ENCODE results near the gene FTSJ1. TPM values are rescaled to one million over a fixed set of nuclear protein-coding genes. Genes with fewer than 3 reads are reported as not detected.
"Not testable (repeated sequence)": the region's sequence is repeated elsewhere in the genome, so short reads cannot be mapped to it uniquely, and the experiment has no call there.

FTSJ1 gene, protein sequence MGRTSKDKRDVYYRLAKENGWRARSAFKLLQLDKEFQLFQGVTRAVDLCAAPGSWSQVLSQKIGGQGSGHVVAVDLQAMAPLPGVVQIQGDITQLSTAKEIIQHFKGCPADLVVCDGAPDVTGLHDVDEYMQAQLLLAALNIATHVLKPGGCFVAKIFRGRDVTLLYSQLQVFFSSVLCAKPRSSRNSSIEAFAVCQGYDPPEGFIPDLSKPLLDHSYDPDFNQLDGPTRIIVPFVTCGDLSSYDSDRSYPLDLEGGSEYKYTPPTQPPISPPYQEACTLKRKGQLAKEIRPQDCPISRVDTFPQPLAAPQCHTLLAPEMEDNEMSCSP
- 32.6 TPM for total RNA-seq (2013)
- polyA plus RNA-seq (10 to 100 TPM; 36.6 to 44.3 (median 40.4) TPM), polyA minus RNA-seq (36.0 and 55.6 TPM in 2 replicates), total RNA-seq (31.9 to 78.1 (median 45.6) reads per million in 11 experiments)

DNA sequence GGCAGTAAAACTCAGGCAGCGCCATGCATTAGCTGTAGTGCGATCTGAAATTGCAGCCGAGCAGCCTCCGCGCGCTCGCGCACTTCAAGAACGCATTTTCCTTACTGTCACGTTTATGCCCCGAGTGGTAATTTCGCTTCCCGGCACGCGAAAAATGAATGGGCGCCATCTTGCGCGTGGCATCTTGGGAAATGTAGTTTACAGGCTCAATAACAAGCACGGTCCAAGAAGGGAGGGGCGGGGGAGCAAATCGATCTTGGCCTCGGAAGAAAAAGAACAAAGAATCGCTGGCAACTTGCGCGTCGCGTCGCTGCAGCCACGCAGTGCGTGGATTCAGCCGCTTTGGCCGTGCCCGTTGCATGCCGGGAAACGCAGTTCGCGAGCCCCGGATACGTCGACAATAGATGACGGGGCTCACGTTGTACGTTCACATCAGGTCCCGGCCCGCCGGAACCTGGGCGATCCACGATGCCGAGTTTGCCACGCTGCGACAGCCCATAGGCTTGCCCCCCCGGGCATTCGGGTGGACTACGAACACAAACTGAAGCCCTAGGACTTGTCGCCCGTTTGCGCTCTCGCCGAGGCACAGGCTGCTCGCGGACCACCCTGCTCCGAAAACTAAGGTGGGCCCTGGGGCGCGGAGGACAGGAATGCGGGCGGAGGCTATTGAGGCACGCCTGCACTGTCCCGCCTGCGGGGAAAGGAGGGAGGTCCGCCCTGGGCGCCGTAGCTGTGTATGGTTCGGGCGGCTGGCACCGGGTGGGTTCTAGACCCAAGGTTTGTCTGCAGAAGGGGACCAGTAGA, at the start of gene FTSJ1:
Gene FTSJ1 (plus strand): TSS at position 426 of the 804 bp plus-strand sequence. CDS start 1,849 bp downstream, outside the sequence.
- peak within 1 kb of the TSS; percentile 57 to 79 (median 78) for H3K4me3 ChIP-seq (replicated peaks in 1 of 3; ENCODE audit: low read depth in 2 of 3, low read length in 3 of 3)
- H3K9ac ChIP-seq (ENCODE audit: insufficient read depth, low read length, poor library complexity, severe bottlenecking) = peak within 1 kb of the TSS; percentile 87
- H3K4me2 ChIP-seq (replicated peaks; ENCODE audit: extremely low read depth, low read length, poor library complexity, severe bottlenecking) = peak within 1 kb of the TSS; percentile 83
- H3K27ac ChIP-seq (ENCODE audit: low read depth in 1 of 2, low read length in 2 of 2) = peak within 1 kb of the TSS; percentile 76 to 87
- no peaks in the 10 kb centered on the region for H4K20me1 ChIP-seq (ENCODE audit: insufficient read depth, low read length)
- peaks cover 8 to 24% of the 10 kb centered on the region in 2 donors for H3K4me1 ChIP-seq (ENCODE audit: control insufficient read depth in 1 of 2, insufficient read depth in 2 of 2, low read length in 2 of 2)
- Mint-ChIP-seq H3K4me3 (peak within 1 kb of the TSS; percentile 87 to 90), H3K9me3 (peaks cover 0 to 11% (median 1%) of the 10 kb centered on the region in 7 donors), H3K4me1 (peaks cover 19% of the 10 kb centered on the region), H3K36me3 (peaks cover 20 to 21% of the 10 kb centered on the region in 2 donors), H3K27ac (peak within 1 kb of the TSS; percentile 85 to 96 (median 90)), H3K27me3 (ENCODE audit: low read depth in 3 of 3) (peaks cover 0 to 8% (median 2%) of the 10 kb centered on the region in 3 donors)
- peaks cover 22% of the 10 kb centered on the region for H3K79me2 ChIP-seq (ENCODE audit: insufficient read depth, low read length)
- DNase-seq = peak; percentile 87 to 91 (median 91)
- H3K9me3 ChIP-seq (replicated peaks in 1 of 2; ENCODE audit: control insufficient read depth in 1 of 2, insufficient read depth in 1 of 2, low read length in 2 of 2) = no peaks in the 10 kb centered on the region
- H2AFZ ChIP-seq (ENCODE audit: insufficient read depth, low read depth, low read length, poor library complexity, severe bottlenecking) = peak within 1 kb of the TSS; percentile 78
- peaks cover 4 to 16% of the 10 kb centered on the region in 2 donors for H3K36me3 ChIP-seq (replicated peaks in 1 of 2; ENCODE audit: control insufficient read depth in 1 of 2, insufficient read depth in 2 of 2, low read length in 2 of 2)
- H3K27me3 ChIP-seq (ENCODE audit: control insufficient read depth in 2 of 2, insufficient read depth in 2 of 2, low read length in 2 of 2) = no peaks in the 10 kb centered on the region
- intact Hi-C loops (cut with micrococcal nuclease) = loop anchor here (2.0 to 10.0 kb wide), 3 partner anchors 33 to 99 kb away; partner anchors contain the start of genes PORCN (in 1 of the 2), RBM3 (in 1 of the 2) and TBC1D25 (in 1 of the 2)
- 0% methylated on average over 71 of the region's 75 CpGs for WGBS (ENCODE audit: insufficient coverage)
- TF ChIP-seq, protein P1, sequence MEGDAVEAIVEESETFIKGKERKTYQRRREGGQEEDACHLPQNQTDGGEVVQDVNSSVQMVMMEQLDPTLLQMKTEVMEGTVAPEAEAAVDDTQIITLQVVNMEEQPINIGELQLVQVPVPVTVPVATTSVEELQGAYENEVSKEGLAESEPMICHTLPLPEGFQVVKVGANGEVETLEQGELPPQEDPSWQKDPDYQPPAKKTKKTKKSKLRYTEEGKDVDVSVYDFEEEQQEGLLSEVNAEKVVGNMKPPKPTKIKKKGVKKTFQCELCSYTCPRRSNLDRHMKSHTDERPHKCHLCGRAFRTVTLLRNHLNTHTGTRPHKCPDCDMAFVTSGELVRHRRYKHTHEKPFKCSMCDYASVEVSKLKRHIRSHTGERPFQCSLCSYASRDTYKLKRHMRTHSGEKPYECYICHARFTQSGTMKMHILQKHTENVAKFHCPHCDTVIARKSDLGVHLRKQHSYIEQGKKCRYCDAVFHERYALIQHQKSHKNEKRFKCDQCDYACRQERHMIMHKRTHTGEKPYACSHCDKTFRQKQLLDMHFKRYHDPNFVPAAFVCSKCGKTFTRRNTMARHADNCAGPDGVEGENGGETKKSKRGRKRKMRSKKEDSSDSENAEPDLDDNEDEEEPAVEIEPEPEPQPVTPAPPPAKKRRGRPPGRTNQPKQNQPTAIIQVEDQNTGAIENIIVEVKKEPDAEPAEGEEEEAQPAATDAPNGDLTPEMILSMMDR (IDR thresholded peaks at IDR 0.05) = no peak

DNA sequence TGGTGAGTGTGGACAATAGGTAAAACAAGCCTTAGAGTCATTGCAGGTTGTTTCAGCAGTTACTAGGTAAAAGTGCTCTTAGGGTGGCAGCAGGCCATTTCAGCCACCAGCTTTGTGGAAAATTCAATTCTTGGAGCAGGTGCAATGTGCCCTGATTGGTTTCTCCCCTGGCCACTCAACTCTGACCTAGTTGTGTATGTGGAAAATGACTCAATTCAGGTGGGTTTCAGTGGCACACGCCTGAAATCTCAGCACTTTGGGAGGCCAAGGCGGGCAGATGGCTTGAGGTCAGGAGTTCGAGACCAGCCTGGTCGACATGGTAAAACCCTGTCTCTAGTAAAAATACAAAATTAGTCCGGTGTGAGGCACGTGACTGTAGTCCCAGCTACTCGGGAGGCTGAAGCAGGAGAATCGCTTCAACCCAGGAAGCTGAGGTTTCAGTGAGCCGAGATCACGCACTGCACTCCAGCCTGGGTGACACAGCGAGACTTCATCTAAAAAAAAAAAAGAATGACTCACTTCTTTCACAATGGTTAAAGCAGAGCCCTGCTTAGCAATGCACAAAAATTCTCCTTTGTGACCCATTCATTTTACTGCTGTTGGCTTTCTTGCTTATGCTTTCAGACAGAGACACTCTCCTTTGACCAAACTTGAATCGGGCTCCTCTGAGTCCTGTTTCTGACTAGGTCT, 48.8 kb upstream of the FTSJ1 start:
- H3K36me3 ChIP-seq (replicated peaks in 1 of 2; ENCODE audit: control insufficient read depth in 1 of 2, insufficient read depth in 2 of 2, low read length in 2 of 2); H3K27me3 ChIP-seq (ENCODE audit: control insufficient read depth in 2 of 2, insufficient read depth in 2 of 2, low read length in 2 of 2); H3K9ac ChIP-seq (ENCODE audit: insufficient read depth, low read length, poor library complexity, severe bottlenecking); H2AFZ ChIP-seq (ENCODE audit: insufficient read depth, low read depth, low read length, poor library complexity, severe bottlenecking); H3K4me3 ChIP-seq (replicated peaks in 1 of 3; ENCODE audit: low read depth in 2 of 3, low read length in 3 of 3); H3K9me3 Mint-ChIP-seq; H3K27ac Mint-ChIP-seq; H3K4me1 ChIP-seq (ENCODE audit: control insufficient read depth in 1 of 2, insufficient read depth in 2 of 2, low read length in 2 of 2); intact Hi-C loops (cut with micrococcal nuclease); H3K4me3 Mint-ChIP-seq; H3K79me2 ChIP-seq (ENCODE audit: insufficient read depth, low read length); H3K4me1 Mint-ChIP-seq; H3K36me3 Mint-ChIP-seq; H3K27me3 Mint-ChIP-seq (ENCODE audit: low read depth in 3 of 3); H3K27ac ChIP-seq (ENCODE audit: low read depth in 1 of 2, low read length in 2 of 2); H4K20me1 ChIP-seq (ENCODE audit: insufficient read depth, low read length); H3K9me3 ChIP-seq (replicated peaks in 1 of 2; ENCODE audit: control insufficient read depth in 1 of 2, insufficient read depth in 1 of 2, low read length in 2 of 2); H3K4me2 ChIP-seq (replicated peaks; ENCODE audit: extremely low read depth, low read length, poor library complexity, severe bottlenecking); DNase-seq: not testable (repeated sequence)
- WGBS (ENCODE audit: insufficient coverage) = no CpG with 5 or more reads among the region's 12 CpGs

DNA sequence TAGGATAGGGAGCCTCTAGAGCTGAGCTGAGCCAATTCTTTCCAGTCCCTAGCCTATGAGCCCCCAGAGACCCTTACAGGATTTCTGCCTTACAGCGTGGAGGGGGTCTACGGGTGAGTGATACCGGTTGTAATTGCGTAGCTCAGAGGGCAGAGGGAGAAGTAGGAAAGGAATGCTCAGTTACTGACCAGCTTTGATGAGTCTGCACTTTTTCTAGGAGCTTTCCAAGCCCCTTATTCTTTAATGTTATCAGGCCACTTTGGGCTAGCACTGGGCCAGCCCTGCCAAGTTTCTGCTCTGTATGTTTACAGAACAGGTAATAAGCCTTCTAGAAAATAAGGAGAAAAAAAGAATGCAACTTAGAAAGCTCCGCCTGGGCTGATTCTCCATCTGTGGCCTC, 46.4 kb upstream of the FTSJ1 start:
- H3K36me3 Mint-ChIP-seq; H3K27ac ChIP-seq (ENCODE audit: low read depth in 1 of 2, low read length in 2 of 2); H3K27me3 ChIP-seq (ENCODE audit: control insufficient read depth in 2 of 2, insufficient read depth in 2 of 2, low read length in 2 of 2); H3K9me3 ChIP-seq (replicated peaks in 1 of 2; ENCODE audit: control insufficient read depth in 1 of 2, insufficient read depth in 1 of 2, low read length in 2 of 2); H3K4me2 ChIP-seq (replicated peaks; ENCODE audit: extremely low read depth, low read length, poor library complexity, severe bottlenecking); DNase-seq; H3K4me3 Mint-ChIP-seq; H4K20me1 ChIP-seq (ENCODE audit: insufficient read depth, low read length); H2AFZ ChIP-seq (ENCODE audit: insufficient read depth, low read depth, low read length, poor library complexity, severe bottlenecking); intact Hi-C loops (cut with micrococcal nuclease); H3K79me2 ChIP-seq (ENCODE audit: insufficient read depth, low read length); H3K4me1 Mint-ChIP-seq; H3K27me3 Mint-ChIP-seq (ENCODE audit: low read depth in 3 of 3); H3K4me3 ChIP-seq (replicated peaks in 1 of 3; ENCODE audit: low read depth in 2 of 3, low read length in 3 of 3); H3K4me1 ChIP-seq (ENCODE audit: control insufficient read depth in 1 of 2, insufficient read depth in 2 of 2, low read length in 2 of 2); H3K9ac ChIP-seq (ENCODE audit: insufficient read depth, low read length, poor library complexity, severe bottlenecking); H3K36me3 ChIP-seq (replicated peaks in 1 of 2; ENCODE audit: control insufficient read depth in 1 of 2, insufficient read depth in 2 of 2, low read length in 2 of 2): not testable (repeated sequence)
- peaks cover 2 to 20% (median 5%) of the 10 kb centered on the region in 7 donors for H3K9me3 Mint-ChIP-seq
- H3K27ac Mint-ChIP-seq = peak overlapping the region in 1 of 7 donors; percentile 68
- no CpG with 5 or more reads among the region's 5 CpGs for WGBS (ENCODE audit: insufficient coverage)

Data from CD14-positive monocyte (primary cell).